K562 (cell line): ENCODE results near the gene ITSN1. TPM values are rescaled to one million over a fixed set of nuclear protein-coding genes. Genes with fewer than 3 reads are reported as not detected.

ENCODE experiments used
- ATAC-seq: fragments of 200-7000 bp; cut with Tn5 transposase; 3 replicates; pipeline ENCODE4 v1.9.1; 2020; ENCODE audit warnings: moderate library complexity
- BruUV-seq: library from RNA; stranded (reverse); fragments of 400-500 nt; replicated peaks from 2 replicates; lab custom pipeline; 2021; lab: Mats Ljungman, UMichigan
- CTCF ChIA-PET: fragments of 300-600 bp; formaldehyde crosslinking; extraction: SDS; loops from one replicate; lab custom pipeline; 2021; ENCODE audit warnings: low intra/inter-chr PET ratio; lab: Yijun Ruan, JAX
- POLR2A ChIA-PET: fragments of 300-600, 350-650 bp; sonication (Branson Sonifier 250); formaldehyde crosslinking; extraction: SDS; loops from one replicate; lab custom pipeline; 2021; ENCODE audit warnings: antibody characterized with exemption, inconsistent platforms; lab: Yijun Ruan, JAX
- DNase-seq, 4 experiments: peaks; one replicate each; pipeline versions ENCODE4 v3.0.0 to v3.0.0-alpha.2; 2011 to 2018; ENCODE audit warnings: low spot score in 3 of 4, mixed read lengths in 3 of 4; ENCODE audit errors: extremely low read depth in 1 of 4
- FAIRE-seq: peaks from 2 replicates; lab custom pipeline; 2011; peaks lifted over from hg19 to GRCh38; lab: Jason Lieb, UNC
- H2AFZ ChIP-seq: 2 replicates; pipeline ENCODE4 v1.6.0; 2011; ENCODE audit warnings: low read depth, low read length, control low read depth, inconsistent platforms
- H3K27ac ChIP-seq: fragments of 200-600 bp; 3 replicates; pipeline ENCODE4 v1.8.0; 2011; ENCODE audit warnings: low read depth, mild to moderate bottlenecking, control low read depth, inconsistent platforms, low read length, moderate library complexity, mixed read lengths; ENCODE audit errors: extremely low read depth
- H3K27me3 ChIP-seq, 2 experiments: fragments of 300-600 bp in 1 of 2; 2 replicates in 1 of 2; 3 replicates in 1 of 2; pipeline versions ENCODE4 v1.6.0 to v1.8.0; 2011; ENCODE audit warnings: inconsistent platforms in 2 of 2, low read length in 2 of 2, mild to moderate bottlenecking in 1 of 2, mixed read lengths in 1 of 2, moderate library complexity in 1 of 2; ENCODE audit not compliant: control insufficient read depth in 2 of 2, insufficient read depth in 2 of 2
- H3K36me3 ChIP-seq: fragments of 300-600 bp; 3 replicates; pipeline ENCODE4 v1.8.0; 2011; ENCODE audit warnings: mild to moderate bottlenecking, low read length, inconsistent platforms; ENCODE audit not compliant: control insufficient read depth, insufficient read depth
- H3K4me1 ChIP-seq, 2 experiments: fragments of 200-600 bp in 1 of 2; replicated peaks in 1 of 2; 2 replicates in 1 of 2; 3 replicates in 1 of 2; pipeline versions ENCODE4 v1.5.1 to v1.8.0; 2011; ENCODE audit warnings: inconsistent platforms in 2 of 2, low read length in 2 of 2, mild to moderate bottlenecking in 1 of 2, mixed read lengths in 1 of 2, moderate library complexity in 1 of 2; ENCODE audit not compliant: control insufficient read depth in 2 of 2, insufficient read depth in 2 of 2
- H3K4me2 ChIP-seq: 2 replicates; pipeline ENCODE4 v1.6.1; 2011; ENCODE audit warnings: low read length, control low read depth, inconsistent platforms, mixed read lengths; ENCODE audit not compliant: insufficient read depth
- H3K4me3 ChIP-seq: fragments of 200-600 bp; sonication (generic), shearing (Covaris generic); 2 replicates; pipeline ENCODE4 v1.5.1; 2016; ENCODE audit warnings: control low read depth, inconsistent platforms
- H3K79me2 ChIP-seq: fragments of 200-600 bp; 3 replicates; pipeline ENCODE4 v1.8.0; 2011; ENCODE audit warnings: low read length, inconsistent platforms; ENCODE audit not compliant: control insufficient read depth, insufficient read depth
- H3K9ac ChIP-seq, 2 experiments: 2 replicates each; pipeline versions ENCODE4 v1.6.0 to v1.6.1; 2011; ENCODE audit warnings: low read depth in 2 of 2, low read length in 2 of 2, control low read depth in 1 of 2, inconsistent platforms in 1 of 2, mild to moderate bottlenecking in 1 of 2, mixed read lengths in 1 of 2; ENCODE audit not compliant: insufficient read depth in 1 of 2
- H3K9me1 ChIP-seq: one replicate; pipeline ENCODE4 v1.6.0; 2011; ENCODE audit warnings: inconsistent platforms, mild to moderate bottlenecking, low read length, moderate library complexity; ENCODE audit not compliant: control insufficient read depth, insufficient read depth
- H3K9me3 ChIP-seq: replicated peaks from 2 replicates; pipeline ENCODE4 v1.5.1; 2011; ENCODE audit warnings: low read depth, low read length, inconsistent platforms; ENCODE audit not compliant: control insufficient read depth, insufficient read depth
- H4K20me1 ChIP-seq: replicated peaks from 2 replicates; pipeline ENCODE4 v1.6.1; 2011; ENCODE audit warnings: low read length, inconsistent platforms, mixed read lengths; ENCODE audit not compliant: control insufficient read depth, insufficient read depth
- ATF7 ChIP-seq: fragments of 450-650 bp; IDR thresholded peaks from 2 replicates; pipeline ENCODE4 v1.7.1; 2014; ENCODE audit warnings: mild to moderate bottlenecking, moderate library complexity
- CTBP1 ChIP-seq: fragments of 450-650 bp; IDR thresholded peaks from 2 replicates; pipeline ENCODE4 v1.6.1; 2016; ENCODE audit warnings: borderline replicate concordance
- E2F3 ChIP-seq: fragments of 250-450 bp; sonication (Bioruptor Pico); IDR thresholded peaks from 2 replicates; pipeline ENCODE4 v1.4.0; 2020; ENCODE audit warnings: mild to moderate bottlenecking
- ETS2 ChIP-seq: IDR thresholded peaks from 2 replicates; pipeline ENCODE4 v1.6.1; 2016; ENCODE audit warnings: borderline replicate concordance, missing genetic modification characterization, mild to moderate bottlenecking, moderate library complexity, missing compliant biosample characterization; ENCODE audit not compliant: poor library complexity, severe bottlenecking
- GATA2 ChIP-seq: sonication (generic); formaldehyde crosslinking; IDR thresholded peaks from 2 replicates; pipeline ENCODE4 v1.4.0; 2020; ENCODE audit warnings: mild to moderate bottlenecking, missing genetic modification reagents
- POLR3G ChIP-seq: IDR thresholded peaks from 2 replicates; pipeline ENCODE4 v1.6.1; 2011; ENCODE audit not compliant: insufficient read length, insufficient replicate concordance; ENCODE audit errors: extremely low read depth
- POU5F1 ChIP-seq: fragments of 150-350 bp; IDR thresholded peaks from 2 replicates; pipeline ENCODE4 v1.6.1; 2014; ENCODE audit warnings: borderline replicate concordance, low read length, low read depth, mild to moderate bottlenecking; ENCODE audit not compliant: partially characterized antibody
- ZKSCAN1 ChIP-seq: fragments of 150-350 bp; IDR thresholded peaks from 2 replicates; pipeline ENCODE4 v1.6.1; 2016; ENCODE audit warnings: low read depth, low read length
- ZNF143 ChIP-seq: sonication (generic); formaldehyde crosslinking; IDR thresholded peaks from 2 replicates; pipeline ENCODE4 v1.9.0; 2022; ENCODE audit warnings: mild to moderate bottlenecking, missing genetic modification reagents
- ZNF436 ChIP-seq: fragments of 250-450, 450-650 bp; sonication (Bioruptor Pico); formaldehyde crosslinking; IDR thresholded peaks from 2 replicates; pipeline ENCODE4 v1.7.0; 2020; ENCODE audit warnings: mild to moderate bottlenecking
- ZNF609 ChIP-seq: sonication (generic); formaldehyde crosslinking; IDR thresholded peaks from 2 replicates; pipeline ENCODE4 v1.8.1; 2023; ENCODE audit warnings: missing genetic modification reagents, mild to moderate bottlenecking, borderline replicate concordance
- ZNF75A ChIP-seq: fragments of 450-650 bp; formaldehyde crosslinking; IDR thresholded peaks from 2 replicates; pipeline ENCODE4 v1.4.0; 2020; ENCODE audit warnings: mild to moderate bottlenecking
- WGBS: fragments of 100-300 bp; shearing (Covaris generic); methylation state at CpG from one replicate; pipeline ENCODE4 v1.1.6; 2016; ENCODE audit warnings: low coverage, mixed read lengths; ENCODE audit not compliant: insufficient coverage; ENCODE audit errors: missing lambda C conversion rate; 5-methylcytosine and 5-hydroxymethylcytosine counted together
- in situ Hi-C: fragments of 300-500 bp; cut with MboI; formaldehyde crosslinking; loops from 4 replicates; pipeline ENCODE4 v1.15.0; 2018; ENCODE audit warnings: inconsistent platforms, mixed read lengths
- intact Hi-C: fragments of 100-400 bp; cut with micrococcal nuclease; formaldehyde crosslinking; loops from 2 replicates; pipeline ENCODE4 v1.14.2; 2022
- polyA plus RNA-seq, 8 experiments: library from polyadenylated mRNA; depleted of rRNA in 4 of 8; stranded (reverse) in 5 of 8; unstranded in 3 of 8; fragments of >200 nt; fragmentation: Nextera tagmentation in 2 of 8; fragmentation: Illumina TruSeq in 1 of 8; extraction: Ambion mirVana in 2 of 8; extraction: Trizol in 1 of 8; gene quantifications; 2 replicates each; pipeline versions ENCODE4 v1.2.1 to v1.2.3, GENCODE V29; 2011 to 2014; ENCODE audit warnings: inconsistent platforms in 1 of 8, missing spikeins in 1 of 8
- total RNA-seq, 7 experiments: library from RNA; depleted of rRNA in 6 of 7; stranded (reverse); fragments of >200 nt in 6 of 7; fragmentation: Illumina TruSeq in 2 of 7; extraction: Trizol in 2 of 7; gene quantifications; 2 replicates each; pipeline versions ENCODE4 v1.2.1 to v1.2.3, GENCODE V29; 2011 to 2021; ENCODE audit warnings: low replicate concordance in 1 of 7
- TF ChIP-seq, protein P1 (sequence below): fragments of 450-650 bp; IDR thresholded peaks from 2 replicates; pipeline ENCODE4 v1.6.1; 2018; ENCODE audit not compliant: partially characterized antibody

The ITSN1 gene
- total and polyA plus RNA-seq, 9 of the 15 experiments (the other 6 are each of a cell fraction or from before 2014, with no cell fraction given): 1.1 to 12.6 (median 4.8) TPM

GRCh38 chr21:33774551-33774950 is 132.2 kb downstream of the ITSN1 start:
- ATAC-seq (no peak), DNase-seq (no peak), FAIRE-seq (no peak)
- POLR2A ChIA-PET: interaction anchor here (0.6 to 1.0 kb wide), 3 partner anchors 11 to 103 kb away, joined by 3 read pairs; no protein-coding TSS in a partner anchor
- H3K27ac ChIP-seq: no peak overlapping the region
- no peaks in the 10 kb centered on the region for H3K9me1 ChIP-seq
- H3K9me3 ChIP-seq: no peaks in the 10 kb centered on the region
- no peak overlapping the region for H3K9ac ChIP-seq
- H4K20me1 ChIP-seq: no peaks in the 10 kb centered on the region
- H3K79me2 ChIP-seq: no peaks in the 10 kb centered on the region
- no TSS peak for BruUV-seq
- H3K4me3 ChIP-seq: no peak overlapping the region
- CTCF ChIA-PET: no interaction called here
- no peaks in the 10 kb centered on the region for H3K4me1 ChIP-seq
- no peak overlapping the region for H3K4me2 ChIP-seq
- in situ Hi-C loops: no loop called here
- H3K27me3 ChIP-seq: no peaks in the 10 kb centered on the region
- H2AFZ ChIP-seq: no peak overlapping the region
- 42% methylated on average over 4 of the region's 4 CpGs for WGBS
- intact Hi-C loops: no loop called here
- no peaks in the 10 kb centered on the region for H3K36me3 ChIP-seq
- TF ChIP-seq E2F3: no peak
- TF ChIP-seq ETS2 (tag): no peak
- TF ChIP-seq, protein P1, sequence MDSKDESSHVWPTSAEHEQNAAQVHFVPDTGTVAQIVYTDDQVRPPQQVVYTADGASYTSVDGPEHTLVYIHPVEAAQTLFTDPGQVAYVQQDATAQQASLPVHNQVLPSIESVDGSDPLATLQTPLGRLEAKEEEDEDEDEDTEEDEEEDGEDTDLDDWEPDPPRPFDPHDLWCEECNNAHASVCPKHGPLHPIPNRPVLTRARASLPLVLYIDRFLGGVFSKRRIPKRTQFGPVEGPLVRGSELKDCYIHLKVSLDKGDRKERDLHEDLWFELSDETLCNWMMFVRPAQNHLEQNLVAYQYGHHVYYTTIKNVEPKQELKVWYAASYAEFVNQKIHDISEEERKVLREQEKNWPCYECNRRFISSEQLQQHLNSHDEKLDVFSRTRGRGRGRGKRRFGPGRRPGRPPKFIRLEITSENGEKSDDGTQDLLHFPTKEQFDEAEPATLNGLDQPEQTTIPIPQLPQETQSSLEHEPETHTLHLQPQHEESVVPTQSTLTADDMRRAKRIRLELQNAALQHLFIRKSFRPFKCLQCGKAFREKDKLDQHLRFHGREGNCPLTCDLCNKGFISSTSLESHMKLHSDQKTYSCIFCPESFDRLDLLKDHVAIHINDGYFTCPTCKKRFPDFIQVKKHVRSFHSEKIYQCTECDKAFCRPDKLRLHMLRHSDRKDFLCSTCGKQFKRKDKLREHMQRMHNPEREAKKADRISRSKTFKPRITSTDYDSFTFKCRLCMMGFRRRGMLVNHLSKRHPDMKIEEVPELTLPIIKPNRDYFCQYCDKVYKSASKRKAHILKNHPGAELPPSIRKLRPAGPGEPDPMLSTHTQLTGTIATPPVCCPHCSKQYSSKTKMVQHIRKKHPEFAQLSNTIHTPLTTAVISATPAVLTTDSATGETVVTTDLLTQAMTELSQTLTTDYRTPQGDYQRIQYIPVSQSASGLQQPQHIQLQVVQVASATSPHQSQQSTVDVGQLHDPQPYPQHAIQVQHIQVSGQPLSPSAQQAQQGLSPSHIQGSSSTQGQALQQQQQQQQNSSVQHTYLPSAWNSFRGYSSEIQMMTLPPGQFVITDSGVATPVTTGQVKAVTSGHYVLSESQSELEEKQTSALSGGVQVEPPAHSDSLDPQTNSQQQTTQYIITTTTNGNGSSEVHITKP: no peak
- TF ChIP-seq POU5F1: no peak
- TF ChIP-seq CTBP1: no peak
- no peak for TF ChIP-seq ZNF609
- TF ChIP-seq ZNF75A (CRISPR knock-in tag): no peak
- no peak for TF ChIP-seq ZNF143 (CRISPR knock-in tag)
- no peak for TF ChIP-seq GATA2 (CRISPR knock-in tag)
- TF ChIP-seq ATF7: no peak
- no peak for TF ChIP-seq ZNF436 (CRISPR knock-in tag)
- TF ChIP-seq POLR3G: no peak
- no peak for TF ChIP-seq ZKSCAN1
